Pancreas (tissue), 10 donors: ENCODE results near the gene HECTD2. TPM values are rescaled to one million over a fixed set of nuclear protein-coding genes. Genes with fewer than 3 reads are reported as not detected.
"Not testable (repeated sequence)": the region's sequence is repeated elsewhere in the genome, so short reads cannot be mapped to it uniquely, and the experiment has no call there.

Experiments used
- ATAC-seq, 4 donors: fragments of 200-7000 bp; cut with Tn5 transposase; one replicate each; pipeline versions ENCODE4 v1.8.0 to v1.9.1; 2020; ENCODE audit warnings: mild to moderate bottlenecking in 4 of 4, moderate library complexity in 4 of 4
- DNase-seq, 6 donors: peaks; one replicate each; pipeline ENCODE4 v3.0.0-alpha.2; 2020
- FAIRE-seq: peaks from 2 replicates; lab custom pipeline; 2012; peaks lifted over from hg19 to GRCh38; lab: Jason Lieb, UNC
- H3K27ac ChIP-seq, 4 donors: fragments of 200-600 bp; sonication (generic); 1 replicate in 3 of 4; 2 replicates in 1 of 4; pipeline versions ENCODE4 v1.5.0 to v1.8.0; 2020
- H3K27me3 ChIP-seq, 4 donors: fragments of 200-600 bp; one replicate each; pipeline ENCODE4 v1.8.0; 2021
- H3K36me3 ChIP-seq, 3 donors: fragments of 200-600 bp; sonication (generic) in 1 of 3; one replicate each; pipeline versions ENCODE4 v1.5.0 to v1.8.0; 2020 to 2021
- H3K4me1 ChIP-seq, 3 donors: fragments of 200-600 bp; one replicate each; pipeline ENCODE4 v1.8.0; 2021
- H3K4me3 ChIP-seq, 4 donors: fragments of 200-600 bp; sonication (generic) in 2 of 4; one replicate each; pipeline versions ENCODE4 v1.5.0 to v1.8.0; 2020 to 2021
- H3K9me3 ChIP-seq, 4 donors: fragments of 200-600 bp; one replicate each; pipeline ENCODE4 v1.8.0; 2021
- CTCF ChIP-seq, 4 donors: fragments of 200-600 bp; sonication (generic) in 3 of 4; IDR thresholded peaks; one replicate each; pipeline versions ENCODE4 v1.5.0 to v1.8.0; 2021; ENCODE audit warnings: antibody characterized with exemption in 4 of 4
- WGBS, 2 donors: extraction: QIAGEN DNeasy Blood & Tissue Kit; methylation state at CpG; one replicate each; pipeline ENCODE4 v1.1.7; 2013; 5-methylcytosine and 5-hydroxymethylcytosine counted together
- intact Hi-C, 3 donors: fragments of 100-400 bp; cut with DNase I; formaldehyde crosslinking; loops; one replicate each; pipeline versions ENCODE4 v1.11.1 to v1.14.2; 2022
- polyA plus RNA-seq, 2 donors: library from polyadenylated mRNA; stranded (reverse); fragments of 200-250 nt; gene quantifications; one replicate each; pipeline ENCODE4 v1.2.3, GENCODE V29; 2013
- total RNA-seq, 6 donors: library from RNA; stranded (reverse); fragmentation: NEBNext Ultra II Directional in 4 of 6; extraction: Animal tissue kit (Norgen Biotek cat#: 25700) in 4 of 6; gene quantifications; one replicate each; pipeline versions ENCODE4 v1.2.1 to v1.2.4, GENCODE V29; 2021 to 2023
- donor health status: healthy with polysubstance abuse.
- donor health status: DM: no; HTN: no; CAD: no; lungs with moderate emphysema.
- donor health status: DM: no; HTN: no; CAD: no.
- donor health status: control.
- donor health status: control.
- donor health status: Bipolar disorder and iron deficiency.
- donor health status: DM: yes; HTN: yes; CAD: no.
- donor health status: DM: no; HTN: no; CAD: no.
- donor health status: DM: no; HTN: no; CAD: no.
- donor health status: DM: yes; HTN: yes; CAD: no.

HECTD2 gene
- total and polyA plus RNA-seq, 8 donors = 2.9 to 7.8 (median 4.8) TPM

GRCh38 chr10:91435241-91435640 lies 25.1 kb downstream of the HECTD2 start:
- WGBS, 2 donors = 97 to 98% methylated on average over 2 of the region's 2 CpGs
- ATAC-seq = no peak
- H3K27me3 ChIP-seq = no peaks in the 10 kb centered on the region
- TF ChIP-seq CTCF (IDR thresholded peaks at IDR 0.05) = no peak
- H3K4me3 ChIP-seq = no peak overlapping the region
- no peak overlapping the region for H3K27ac ChIP-seq
- peaks cover 0 to 13% (median 10%) of the 10 kb centered on the region in 3 donors for H3K4me1 ChIP-seq
- H3K9me3 ChIP-seq = no peaks in the 10 kb centered on the region
- intact Hi-C loops = no loop called here
- no peak for FAIRE-seq
- H3K36me3 ChIP-seq = no peaks in the 10 kb centered on the region
- DNase-seq = no peak

- FAIRE-seq, H3K36me3 ChIP-seq, H3K4me3 ChIP-seq, H3K27ac ChIP-seq, H3K27me3 ChIP-seq, DNase-seq, H3K9me3 ChIP-seq, intact Hi-C loops, ATAC-seq: not testable (repeated sequence)
- WGBS, 2 donors = 98 to 100% methylated on average over 2 of the region's 2 CpGs
- peaks cover 0 to 13% (median 8%) of the 10 kb centered on the region in 3 donors for H3K4me1 ChIP-seq
Measured at GRCh38 chr10:91438228-91438627, 28.1 kb downstream of the HECTD2 start.

DNA sequence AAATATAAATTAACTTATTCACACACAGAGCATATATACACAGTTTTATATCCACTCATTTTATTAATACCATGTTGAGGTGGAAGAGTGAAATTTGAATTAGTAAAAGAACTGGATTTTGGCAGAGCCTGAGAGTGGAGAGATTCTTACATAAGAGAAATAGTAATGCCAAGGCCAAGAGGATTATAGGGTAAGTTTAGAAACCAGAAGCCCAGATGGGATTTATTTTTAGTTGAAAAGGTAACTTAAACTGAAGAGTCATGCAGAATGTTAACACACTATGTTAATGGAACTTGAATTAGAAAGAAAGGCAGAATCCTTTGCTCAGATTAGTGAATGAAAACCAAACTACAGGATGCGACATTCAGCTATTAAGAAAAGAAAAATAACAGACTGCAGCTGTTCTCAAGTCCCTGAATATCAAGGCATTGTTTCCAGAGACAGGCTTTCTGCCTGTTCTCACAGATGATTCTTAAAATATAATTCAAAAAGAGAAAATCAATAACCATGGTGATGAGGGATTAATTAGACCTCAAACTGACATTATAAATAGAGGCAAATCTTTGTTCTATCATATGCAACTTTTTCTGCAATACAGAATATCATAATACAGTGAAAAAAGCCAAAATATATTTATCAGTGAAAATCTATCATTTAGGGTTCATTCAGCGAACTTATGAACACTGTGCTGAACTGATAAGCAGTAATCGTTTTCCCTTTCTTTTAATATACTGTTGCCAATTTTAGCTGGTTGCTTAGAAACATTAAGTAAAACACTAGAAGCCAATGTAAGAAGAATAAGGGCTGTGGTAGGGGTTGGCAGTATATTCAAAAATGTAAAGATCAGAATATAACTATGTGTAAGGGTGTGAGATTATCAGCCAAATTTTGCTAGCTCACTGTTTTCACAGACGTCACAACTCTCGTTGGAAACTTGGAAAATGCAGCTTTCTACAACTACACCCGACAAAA lies 34.4 kb downstream of the HECTD2 start:
- Histone ChIP-seq H3K27ac (no peak overlapping the region), H3K9me3 (no peaks in the 10 kb centered on the region), H3K4me1 (no peaks in the 10 kb centered on the region), H3K36me3 (no peaks in the 10 kb centered on the region), H3K4me3 (no peak overlapping the region), H3K27me3 (no peaks in the 10 kb centered on the region)
- WGBS, 2 donors = 70 to 72% methylated on average over 6 of the region's 6 CpGs
- ATAC-seq = no peak
- intact Hi-C loops = no loop called here
- no peak for DNase-seq
- no peak for TF ChIP-seq CTCF (IDR thresholded peaks at IDR 0.05)
- FAIRE-seq = no peak

- H3K4me1 ChIP-seq = no peaks in the 10 kb centered on the region
- TF ChIP-seq CTCF (IDR thresholded peaks at IDR 0.05) = no peak
- H3K4me3 ChIP-seq = no peak overlapping the region
- no peak for ATAC-seq
- no peak for FAIRE-seq
- no peak overlapping the region for H3K27ac ChIP-seq
- DNase-seq = no peak
- no peaks in the 10 kb centered on the region for H3K9me3 ChIP-seq
- no peaks in the 10 kb centered on the region for H3K27me3 ChIP-seq
- H3K36me3 ChIP-seq = no peaks in the 10 kb centered on the region
- intact Hi-C loops = no loop called here
Measured at GRCh38 chr10:91452063-91452462, 41.9 kb downstream of the HECTD2 start.

DNA sequence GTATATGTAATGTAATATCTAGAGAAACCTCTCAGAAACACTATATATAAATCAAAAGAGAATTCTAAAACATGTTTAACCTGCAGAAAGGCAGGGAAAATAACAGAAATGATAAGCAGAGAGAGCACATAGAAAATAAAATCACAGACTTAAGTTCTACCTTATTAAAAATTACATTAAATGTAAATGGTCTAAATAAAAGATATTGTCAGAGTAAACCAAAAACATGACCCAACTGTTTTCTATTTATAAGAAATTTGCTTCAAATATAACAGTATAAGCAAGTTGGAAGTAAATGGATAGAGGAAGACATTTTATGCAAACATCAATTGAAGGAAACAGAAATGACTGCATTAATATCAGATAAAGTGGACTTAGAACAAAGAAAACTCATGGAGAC lies 43.4 kb downstream of the HECTD2 start:
- ATAC-seq = no peak
- H3K4me1 ChIP-seq = no peaks in the 10 kb centered on the region
- no peak for TF ChIP-seq CTCF (IDR thresholded peaks at IDR 0.05)
- FAIRE-seq = no peak
- intact Hi-C loops = no loop called here
- no peak overlapping the region for H3K27ac ChIP-seq
- H3K27me3 ChIP-seq = no peaks in the 10 kb centered on the region
- DNase-seq = no peak
- no peak overlapping the region for H3K4me3 ChIP-seq
- H3K36me3 ChIP-seq = no peaks in the 10 kb centered on the region
- H3K9me3 ChIP-seq = no peaks in the 10 kb centered on the region

DNA sequence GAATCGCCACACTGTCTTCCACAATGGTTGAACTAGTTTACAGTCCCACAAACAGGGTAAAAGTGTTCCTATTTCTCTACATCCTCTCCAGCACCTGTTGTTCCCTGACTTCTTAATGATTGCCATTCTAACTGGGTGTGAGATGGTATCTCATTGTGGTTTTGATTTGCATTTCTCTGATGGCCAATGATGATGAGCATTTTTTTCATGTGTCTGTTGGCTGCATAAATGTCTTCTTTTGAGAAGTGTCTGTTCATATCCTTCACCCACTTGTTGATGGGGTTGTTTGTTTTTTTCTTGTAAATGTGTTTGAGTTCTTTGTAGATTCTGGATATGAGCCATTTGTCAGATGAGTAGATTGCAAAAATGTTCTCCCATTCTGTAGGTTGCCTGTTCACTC lies 45.0 kb downstream of the HECTD2 start:
- intact Hi-C loops, H3K36me3 ChIP-seq, DNase-seq, H3K27ac ChIP-seq, ATAC-seq, H3K27me3 ChIP-seq, H3K4me1 ChIP-seq, H3K9me3 ChIP-seq, H3K4me3 ChIP-seq, FAIRE-seq: not testable (repeated sequence)
- 100% methylated on average over 1 of the region's 1 CpG for WGBS, 2 donors
